Measurements from ENCODE around the gene LRRC36.

LRRC36 gene

DNA sequence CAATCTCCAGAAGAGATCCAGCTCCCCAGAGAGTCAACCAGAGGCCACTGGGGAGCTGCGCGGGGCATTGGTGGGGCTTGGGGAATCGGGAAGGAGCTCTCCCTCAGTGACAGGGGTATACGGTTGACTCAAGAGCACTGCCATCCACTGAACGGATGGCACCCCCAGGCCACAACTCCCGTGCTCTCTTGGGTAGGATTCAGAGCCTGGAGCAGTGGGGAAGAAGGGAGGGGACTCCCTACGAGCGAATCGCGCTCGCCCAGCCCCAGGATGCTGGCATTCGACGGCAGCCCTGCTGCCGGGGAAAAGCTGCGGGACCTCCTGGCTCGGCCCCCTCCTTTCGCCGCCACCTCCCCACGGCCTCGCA lies 67.2 kb downstream of the LRRC36 start:
- TF ChIP-seq, protein P1, sequence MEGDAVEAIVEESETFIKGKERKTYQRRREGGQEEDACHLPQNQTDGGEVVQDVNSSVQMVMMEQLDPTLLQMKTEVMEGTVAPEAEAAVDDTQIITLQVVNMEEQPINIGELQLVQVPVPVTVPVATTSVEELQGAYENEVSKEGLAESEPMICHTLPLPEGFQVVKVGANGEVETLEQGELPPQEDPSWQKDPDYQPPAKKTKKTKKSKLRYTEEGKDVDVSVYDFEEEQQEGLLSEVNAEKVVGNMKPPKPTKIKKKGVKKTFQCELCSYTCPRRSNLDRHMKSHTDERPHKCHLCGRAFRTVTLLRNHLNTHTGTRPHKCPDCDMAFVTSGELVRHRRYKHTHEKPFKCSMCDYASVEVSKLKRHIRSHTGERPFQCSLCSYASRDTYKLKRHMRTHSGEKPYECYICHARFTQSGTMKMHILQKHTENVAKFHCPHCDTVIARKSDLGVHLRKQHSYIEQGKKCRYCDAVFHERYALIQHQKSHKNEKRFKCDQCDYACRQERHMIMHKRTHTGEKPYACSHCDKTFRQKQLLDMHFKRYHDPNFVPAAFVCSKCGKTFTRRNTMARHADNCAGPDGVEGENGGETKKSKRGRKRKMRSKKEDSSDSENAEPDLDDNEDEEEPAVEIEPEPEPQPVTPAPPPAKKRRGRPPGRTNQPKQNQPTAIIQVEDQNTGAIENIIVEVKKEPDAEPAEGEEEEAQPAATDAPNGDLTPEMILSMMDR (IDR thresholded peaks at IDR 0.05; ENCODE audit: insufficient read depth, low read length): no peak
- TF ChIP-seq POLR2AphosphoS5 (IDR thresholded peaks at IDR 0.05; ENCODE audit: low read depth) (no peak), SPI1 (IDR thresholded peaks at IDR 0.05; ENCODE audit: borderline replicate concordance, low read depth) (no peak), GABPA (IDR thresholded peaks at IDR 0.05; ENCODE audit: low read depth) (no peak)
- TF ChIP-seq, protein P2, sequence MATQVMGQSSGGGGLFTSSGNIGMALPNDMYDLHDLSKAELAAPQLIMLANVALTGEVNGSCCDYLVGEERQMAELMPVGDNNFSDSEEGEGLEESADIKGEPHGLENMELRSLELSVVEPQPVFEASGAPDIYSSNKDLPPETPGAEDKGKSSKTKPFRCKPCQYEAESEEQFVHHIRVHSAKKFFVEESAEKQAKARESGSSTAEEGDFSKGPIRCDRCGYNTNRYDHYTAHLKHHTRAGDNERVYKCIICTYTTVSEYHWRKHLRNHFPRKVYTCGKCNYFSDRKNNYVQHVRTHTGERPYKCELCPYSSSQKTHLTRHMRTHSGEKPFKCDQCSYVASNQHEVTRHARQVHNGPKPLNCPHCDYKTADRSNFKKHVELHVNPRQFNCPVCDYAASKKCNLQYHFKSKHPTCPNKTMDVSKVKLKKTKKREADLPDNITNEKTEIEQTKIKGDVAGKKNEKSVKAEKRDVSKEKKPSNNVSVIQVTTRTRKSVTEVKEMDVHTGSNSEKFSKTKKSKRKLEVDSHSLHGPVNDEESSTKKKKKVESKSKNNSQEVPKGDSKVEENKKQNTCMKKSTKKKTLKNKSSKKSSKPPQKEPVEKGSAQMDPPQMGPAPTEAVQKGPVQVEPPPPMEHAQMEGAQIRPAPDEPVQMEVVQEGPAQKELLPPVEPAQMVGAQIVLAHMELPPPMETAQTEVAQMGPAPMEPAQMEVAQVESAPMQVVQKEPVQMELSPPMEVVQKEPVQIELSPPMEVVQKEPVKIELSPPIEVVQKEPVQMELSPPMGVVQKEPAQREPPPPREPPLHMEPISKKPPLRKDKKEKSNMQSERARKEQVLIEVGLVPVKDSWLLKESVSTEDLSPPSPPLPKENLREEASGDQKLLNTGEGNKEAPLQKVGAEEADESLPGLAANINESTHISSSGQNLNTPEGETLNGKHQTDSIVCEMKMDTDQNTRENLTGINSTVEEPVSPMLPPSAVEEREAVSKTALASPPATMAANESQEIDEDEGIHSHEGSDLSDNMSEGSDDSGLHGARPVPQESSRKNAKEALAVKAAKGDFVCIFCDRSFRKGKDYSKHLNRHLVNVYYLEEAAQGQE (IDR thresholded peaks at IDR 0.05; ENCODE audit: insufficient replicate concordance, low read depth): no peak
- Histone ChIP-seq H3K27me3 (ENCODE audit: insufficient read depth, poor library complexity, severe bottlenecking) (peaks cover 20% of the 10 kb centered on the region), H3K4me3 (replicated peaks; ENCODE audit: insufficient read depth, low read length) (no peak overlapping the region)

DNA sequence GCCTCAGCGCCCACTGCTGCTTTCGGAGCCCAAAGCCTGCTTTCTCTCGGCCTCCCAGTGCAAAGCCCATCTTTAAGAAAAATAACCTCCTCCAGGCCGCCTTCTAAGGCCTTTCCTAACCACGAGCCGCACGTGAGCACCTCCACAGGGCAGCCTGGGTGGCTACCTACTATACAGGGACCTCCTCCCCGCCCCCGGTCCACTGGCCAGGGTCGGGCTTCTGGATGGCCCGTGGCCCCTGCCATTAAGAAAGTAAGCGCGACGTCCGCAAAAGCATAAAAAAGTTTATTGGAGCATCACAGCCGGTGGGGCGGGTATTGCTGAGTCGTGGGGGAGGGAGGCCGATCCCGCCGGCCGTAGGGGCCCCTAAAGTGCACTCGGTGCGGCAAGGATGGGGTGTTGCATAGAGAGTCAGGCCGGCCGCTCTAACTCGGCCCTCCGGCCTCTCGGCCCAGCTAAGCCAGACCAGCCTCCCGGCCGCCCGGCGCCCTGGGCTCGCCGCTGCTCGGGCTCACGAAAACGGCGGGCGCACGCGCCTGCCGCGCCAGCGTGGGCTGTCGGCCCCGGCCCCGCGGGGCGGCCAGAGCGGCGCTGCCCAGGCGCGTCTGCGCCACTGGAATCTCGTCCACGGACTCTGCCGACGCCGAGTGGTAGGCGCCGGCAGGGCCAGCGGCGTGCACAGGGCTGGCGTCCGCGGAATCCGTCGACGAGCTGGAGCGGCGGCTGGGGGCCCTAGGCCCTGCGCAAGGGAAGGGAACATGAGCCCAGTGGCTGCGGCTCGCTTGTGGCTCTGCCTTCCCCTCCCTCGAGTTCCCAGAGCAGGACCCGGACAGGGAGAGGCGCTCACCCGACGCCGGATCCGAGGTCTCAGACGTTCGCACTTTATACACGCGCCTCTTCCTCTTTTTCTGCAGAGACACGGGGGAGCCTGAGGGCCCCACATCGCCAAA lies 67.8 kb downstream of the LRRC36 start:
- no peak overlapping the region for H3K4me3 ChIP-seq (replicated peaks; ENCODE audit: insufficient read depth, low read length)
- DNase-seq (ENCODE audit: low read depth in 1 of 2, low spot score in 1 of 2): peak in 1 of 2 experiments; percentile 86
- H3K27me3 ChIP-seq (ENCODE audit: insufficient read depth, poor library complexity, severe bottlenecking): peaks cover 20% of the 10 kb centered on the region
- TF ChIP-seq, protein P2 (IDR thresholded peaks at IDR 0.05; ENCODE audit: insufficient replicate concordance, low read depth): no peak
- TF ChIP-seq SPI1 (IDR thresholded peaks at IDR 0.05; ENCODE audit: borderline replicate concordance, low read depth): peak; percentile 97
- H3K27ac ChIP-seq (replicated peaks): no peak overlapping the region

More for the DNA sequence above, 67.2 kb downstream of the LRRC36 start:
- H3K27ac ChIP-seq (replicated peaks): no peak overlapping the region
- no peak for DNase-seq (ENCODE audit: low read depth in 1 of 2, low spot score in 1 of 2)

DNA sequence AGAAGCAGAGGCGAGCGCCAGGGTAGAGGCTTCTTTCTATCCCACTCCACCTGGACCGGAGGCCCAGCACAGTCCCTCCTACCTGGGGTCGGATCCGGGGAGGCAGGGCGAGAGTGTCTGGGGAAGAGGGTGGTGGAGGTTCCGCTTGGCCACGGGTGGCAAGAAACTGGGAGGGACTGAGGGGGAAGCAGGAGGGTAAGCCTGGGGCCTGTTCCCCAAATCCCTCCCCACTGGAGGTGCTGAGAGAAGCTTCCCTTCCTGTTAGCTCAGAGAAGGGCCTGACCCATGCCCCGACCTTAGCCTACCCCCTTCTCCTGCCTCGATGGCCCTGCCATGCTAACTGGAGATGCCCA lies 68.5 kb downstream of the LRRC36 start:
- Histone ChIP-seq H3K27me3 (ENCODE audit: insufficient read depth, poor library complexity, severe bottlenecking) (peaks cover 20% of the 10 kb centered on the region), H3K27ac (replicated peaks) (no peak overlapping the region), H3K4me3 (replicated peaks; ENCODE audit: insufficient read depth, low read length) (no peak overlapping the region)
- TF ChIP-seq, protein P2 (IDR thresholded peaks at IDR 0.05; ENCODE audit: insufficient replicate concordance, low read depth): no peak
- TF ChIP-seq GABPA (IDR thresholded peaks at IDR 0.05; ENCODE audit: low read depth) (no peak), POLR2AphosphoS5 (IDR thresholded peaks at IDR 0.05; ENCODE audit: low read depth) (no peak), SPI1 (IDR thresholded peaks at IDR 0.05; ENCODE audit: borderline replicate concordance, low read depth) (no peak)
- TF ChIP-seq, protein P1 (IDR thresholded peaks at IDR 0.05; ENCODE audit: insufficient read depth, low read length): no peak
- no peak for DNase-seq (ENCODE audit: low read depth in 1 of 2, low spot score in 1 of 2)
